Parathyroid adenoma (tissue), 2 donors: ENCODE measurements around the gene ACVR1B.

Experiments used
- H2AFZ ChIP-seq: fragments of 300-600 bp; sonication (generic); one replicate; pipeline ENCODE4 v1.7.0; 2017; ENCODE audit warnings: antibody characterized with exemption, mild to moderate bottlenecking
- H3K27ac ChIP-seq: fragments of 300-600 bp; sonication (generic); one replicate; pipeline ENCODE4 v1.7.0; 2017
- H3K27me3 ChIP-seq: fragments of 300-600 bp; sonication (generic); one replicate; pipeline ENCODE4 v1.7.0; 2017; ENCODE audit warnings: low read length; ENCODE audit not compliant: control insufficient read depth, insufficient read depth
- H3K36me3 ChIP-seq: fragments of 300-600 bp; sonication (generic); one replicate; pipeline ENCODE4 v1.7.0; 2017; ENCODE audit warnings: low read length; ENCODE audit not compliant: control insufficient read depth, insufficient read depth
- H3K4me1 ChIP-seq: fragments of 300-600 bp; sonication (generic); one replicate; pipeline ENCODE4 v1.7.0; 2017; ENCODE audit warnings: control low read depth
- H3K4me2 ChIP-seq: fragments of 300-600 bp; sonication (generic); one replicate; pipeline ENCODE4 v1.7.0; 2017; ENCODE audit warnings: low read length
- H3K4me3 ChIP-seq: fragments of 300-600 bp; sonication (generic); one replicate; pipeline ENCODE4 v1.7.0; 2017; ENCODE audit warnings: low read depth, low read length
- H3K79me2 ChIP-seq: fragments of 300-600 bp; sonication (generic); one replicate; pipeline ENCODE4 v1.7.0; 2017; ENCODE audit warnings: control low read depth
- H3K9ac ChIP-seq: fragments of 300-600 bp; sonication (generic); one replicate; pipeline ENCODE4 v1.7.0; 2017; ENCODE audit warnings: mild to moderate bottlenecking
- H3K9me3 ChIP-seq: fragments of 300-600 bp; sonication (generic); one replicate; pipeline ENCODE4 v1.7.0; 2017; ENCODE audit warnings: low read length; ENCODE audit not compliant: control insufficient read depth
- TF ChIP-seq, protein P1 (sequence below): fragments of 300-600 bp; sonication (generic); IDR thresholded peaks from one replicate; pipeline ENCODE4 v1.7.0; 2017; ENCODE audit warnings: antibody characterized with exemption, mild to moderate bottlenecking
- donor health status: primary hyperparathyroidism.

ACVR1B gene

DNA sequence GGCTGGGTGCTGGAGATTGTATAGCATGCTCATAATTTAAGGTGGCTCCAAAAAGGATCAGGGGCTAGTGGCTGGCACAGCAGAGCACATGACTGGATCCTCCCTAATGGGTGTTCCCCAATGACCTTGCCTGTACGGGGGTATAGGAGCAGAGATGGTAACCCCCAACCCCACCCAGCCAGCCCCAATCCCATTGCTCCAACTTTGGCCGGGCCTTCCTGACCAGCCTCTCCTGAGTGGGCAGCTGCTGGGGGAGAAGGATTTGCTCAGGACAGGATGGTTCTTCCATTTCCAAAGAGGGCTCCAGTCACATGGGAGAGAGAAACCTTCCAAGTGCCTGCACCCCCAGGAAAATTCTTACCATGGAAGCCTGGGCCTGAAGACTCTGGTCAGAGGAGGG, 84.4 kb downstream of the ACVR1B start:
- peak overlapping the region; percentile 83 for H3K9ac ChIP-seq
- H3K79me2 ChIP-seq, result peaks cover 2% of the 10 kb centered on the region
- H3K4me1 ChIP-seq, result peaks cover 27% of the 10 kb centered on the region
- no peaks in the 10 kb centered on the region for H3K36me3 ChIP-seq
- H3K27ac ChIP-seq, result peak overlapping the region; percentile 94
- no peak overlapping the region for H3K4me3 ChIP-seq
- no peak overlapping the region for H3K4me2 ChIP-seq
- H2AFZ ChIP-seq, result peak overlapping the region; percentile 89
- TF ChIP-seq, protein P1, sequence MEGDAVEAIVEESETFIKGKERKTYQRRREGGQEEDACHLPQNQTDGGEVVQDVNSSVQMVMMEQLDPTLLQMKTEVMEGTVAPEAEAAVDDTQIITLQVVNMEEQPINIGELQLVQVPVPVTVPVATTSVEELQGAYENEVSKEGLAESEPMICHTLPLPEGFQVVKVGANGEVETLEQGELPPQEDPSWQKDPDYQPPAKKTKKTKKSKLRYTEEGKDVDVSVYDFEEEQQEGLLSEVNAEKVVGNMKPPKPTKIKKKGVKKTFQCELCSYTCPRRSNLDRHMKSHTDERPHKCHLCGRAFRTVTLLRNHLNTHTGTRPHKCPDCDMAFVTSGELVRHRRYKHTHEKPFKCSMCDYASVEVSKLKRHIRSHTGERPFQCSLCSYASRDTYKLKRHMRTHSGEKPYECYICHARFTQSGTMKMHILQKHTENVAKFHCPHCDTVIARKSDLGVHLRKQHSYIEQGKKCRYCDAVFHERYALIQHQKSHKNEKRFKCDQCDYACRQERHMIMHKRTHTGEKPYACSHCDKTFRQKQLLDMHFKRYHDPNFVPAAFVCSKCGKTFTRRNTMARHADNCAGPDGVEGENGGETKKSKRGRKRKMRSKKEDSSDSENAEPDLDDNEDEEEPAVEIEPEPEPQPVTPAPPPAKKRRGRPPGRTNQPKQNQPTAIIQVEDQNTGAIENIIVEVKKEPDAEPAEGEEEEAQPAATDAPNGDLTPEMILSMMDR, result no peak
- no peaks in the 10 kb centered on the region for H3K27me3 ChIP-seq
- H3K9me3 ChIP-seq, result no peaks in the 10 kb centered on the region

DNA sequence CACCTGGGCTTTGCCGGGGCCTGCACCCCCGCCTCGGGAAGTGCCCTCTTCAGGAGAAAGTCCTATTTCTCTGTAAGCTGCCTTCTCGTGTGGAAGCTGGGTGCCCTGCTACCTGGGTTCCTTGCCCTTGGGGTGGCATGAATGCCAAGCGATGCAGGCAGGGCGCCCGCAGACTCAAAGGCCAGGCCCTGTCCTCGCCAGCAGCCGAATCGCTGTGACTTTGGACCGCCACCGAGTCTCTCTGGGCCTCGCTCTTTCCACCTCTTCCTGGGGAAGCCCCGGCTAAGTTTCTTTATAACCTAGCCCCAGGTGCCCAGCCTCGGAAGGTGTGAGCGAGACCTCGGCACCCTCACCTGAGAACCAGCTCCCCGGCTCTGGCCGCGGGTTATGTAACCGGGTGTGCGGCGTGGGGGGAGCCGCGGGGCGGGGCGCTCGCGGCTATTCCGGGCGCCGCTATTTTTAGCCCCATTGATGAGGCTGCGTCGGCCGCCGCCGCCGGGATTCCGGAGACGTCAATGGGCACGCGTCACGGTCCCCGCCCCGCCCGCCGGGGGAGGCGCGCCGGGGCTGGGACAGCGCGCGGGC, 85.2 kb downstream of the ACVR1B start:
- peaks cover 2% of the 10 kb centered on the region for H3K79me2 ChIP-seq
- peak overlapping the region; percentile 94 for H3K27ac ChIP-seq
- peaks cover 29% of the 10 kb centered on the region for H3K4me1 ChIP-seq
- no peaks in the 10 kb centered on the region for H3K36me3 ChIP-seq
- H2AFZ ChIP-seq, result peak overlapping the region; percentile 89
- H3K9me3 ChIP-seq, result no peaks in the 10 kb centered on the region
- H3K4me3 ChIP-seq, result peak overlapping the region; percentile 44
- TF ChIP-seq, protein P1, result no peak
- peak overlapping the region; percentile 65 for H3K4me2 ChIP-seq
- H3K27me3 ChIP-seq, result no peaks in the 10 kb centered on the region
- H3K9ac ChIP-seq, result peak overlapping the region; percentile 83

DNA sequence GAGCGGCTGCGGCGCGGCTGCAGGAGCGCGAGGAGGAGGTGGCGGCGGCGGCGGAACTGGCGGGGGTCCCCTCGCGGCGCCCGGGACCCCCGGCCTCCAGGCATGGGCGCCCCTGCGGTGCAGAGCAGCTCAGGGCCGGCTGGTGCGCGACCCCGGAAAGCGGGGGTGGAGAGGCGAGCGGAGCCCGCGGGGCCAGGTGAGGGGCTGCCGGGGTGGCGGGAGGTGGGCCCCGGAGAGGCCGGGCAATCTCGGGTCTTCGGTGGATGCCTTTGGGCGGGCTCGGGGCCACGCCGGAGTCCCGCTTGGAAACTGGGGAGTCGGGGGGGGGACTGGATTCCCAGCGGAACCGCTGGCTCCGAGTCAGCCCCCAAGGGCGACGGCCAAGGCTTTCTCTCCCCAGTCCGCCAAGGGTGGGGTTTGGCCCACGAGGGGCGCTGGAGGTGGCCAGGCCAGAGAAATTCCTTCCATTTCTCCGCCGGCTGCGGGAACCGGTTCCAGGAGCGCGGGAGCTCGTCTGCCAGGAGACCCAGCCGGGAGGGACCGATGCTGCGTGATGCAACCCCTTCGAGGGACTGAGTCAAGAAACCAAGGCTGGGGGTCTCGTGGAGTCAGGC, 85.9 kb downstream of the ACVR1B start:
- Histone ChIP-seq H3K79me2 (peaks cover 2% of the 10 kb centered on the region), H3K4me1 (peaks cover 24% of the 10 kb centered on the region), H3K4me3 (peak overlapping the region; percentile 52), H3K27ac (peak overlapping the region; percentile 74), H3K27me3 (no peaks in the 10 kb centered on the region), H2AFZ (peak overlapping the region; percentile 82), H3K9me3 (no peaks in the 10 kb centered on the region), H3K9ac (peak overlapping the region; percentile 84), H3K4me2 (peak overlapping the region; percentile 85), H3K36me3 (no peaks in the 10 kb centered on the region)
- TF ChIP-seq, protein P1, result no peak

DNA sequence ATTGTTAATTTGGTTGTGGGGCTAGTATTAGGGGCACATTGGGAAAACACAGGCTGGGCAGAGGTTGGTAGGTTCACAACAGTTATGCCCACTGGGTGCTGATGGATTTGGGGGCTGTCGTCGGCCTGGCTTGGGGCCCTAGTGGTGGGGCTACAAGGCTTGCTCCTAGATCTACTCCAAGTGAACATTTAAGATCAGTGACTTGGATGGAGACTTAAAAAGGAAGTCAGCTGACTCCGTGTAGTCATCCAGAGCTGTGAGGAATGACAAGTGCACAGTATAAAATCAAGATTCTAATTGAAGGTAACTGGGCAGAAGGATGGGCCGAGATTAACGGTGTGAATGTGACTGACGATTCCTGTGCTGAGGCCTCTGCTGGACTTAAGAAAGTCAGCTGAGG, 86.9 kb downstream of the ACVR1B start:
- peaks cover 22% of the 10 kb centered on the region for H3K4me1 ChIP-seq
- peak overlapping the region; percentile 51 for H3K27ac ChIP-seq
- H3K9ac ChIP-seq, result peak overlapping the region; percentile 17
- TF ChIP-seq, protein P1, result no peak
- no peaks in the 10 kb centered on the region for H3K27me3 ChIP-seq
- H3K4me3 ChIP-seq, result peak overlapping the region; percentile 9
- H3K4me2 ChIP-seq, result no peak overlapping the region
- no peaks in the 10 kb centered on the region for H3K36me3 ChIP-seq
- no peak overlapping the region for H2AFZ ChIP-seq
- no peaks in the 10 kb centered on the region for H3K9me3 ChIP-seq
- H3K79me2 ChIP-seq, result peaks cover 2% of the 10 kb centered on the region

DNA sequence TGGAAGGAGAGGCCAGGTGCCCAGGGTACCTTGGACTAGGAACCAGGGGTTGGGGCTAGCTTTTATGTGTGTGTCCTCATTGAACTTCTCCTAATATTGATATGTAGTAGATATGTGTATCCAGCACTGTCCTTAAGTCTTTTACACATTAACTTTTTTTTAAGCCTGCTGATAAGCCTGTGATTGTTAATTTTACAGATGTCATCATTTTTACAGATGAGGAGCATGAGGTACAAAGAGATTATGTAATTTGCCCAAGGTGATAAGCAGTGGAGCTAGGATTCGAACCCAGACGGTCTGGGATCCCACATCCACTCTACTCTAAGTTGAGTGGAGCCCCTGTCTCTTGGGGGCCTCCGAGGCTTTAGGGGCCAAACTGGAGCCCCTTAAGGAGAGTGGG, 89.5 kb downstream of the ACVR1B start:
- peaks cover 13% of the 10 kb centered on the region for H3K4me1 ChIP-seq
- H3K79me2 ChIP-seq, result peaks cover 2% of the 10 kb centered on the region
- no peak overlapping the region for H3K4me2 ChIP-seq
- no peak overlapping the region for H3K27ac ChIP-seq
- TF ChIP-seq, protein P1, result no peak
- H2AFZ ChIP-seq, result no peak overlapping the region
- H3K9me3 ChIP-seq, result no peaks in the 10 kb centered on the region
- H3K4me3 ChIP-seq, result no peak overlapping the region
- no peaks in the 10 kb centered on the region for H3K36me3 ChIP-seq
- H3K9ac ChIP-seq, result no peak overlapping the region
- H3K27me3 ChIP-seq, result no peaks in the 10 kb centered on the region
